GM18498 (cell line): ENCODE results near the gene CTSW.
"Not testable (repeated sequence)": the region's sequence is repeated elsewhere in the genome, so short reads cannot be mapped to it uniquely, and the experiment has no call there.

Source experiments
- ATAC-seq: cut with Tn5 transposase; IDR thresholded peaks from one replicate; pipeline ENCODE4 v1.9.1; 2021; ENCODE audit warnings: mild to moderate bottlenecking, moderate library complexity; ENCODE audit not compliant: unreplicated experiment

CTSW gene

GRCh38 chr11:65885231-65885630, 5.6 kb downstream of the CTSW start:
- ATAC-seq: no peak

GRCh38 chr11:65885808-65886536, 6.3 kb downstream of the CTSW start:
- ATAC-seq: no peak

GRCh38 chr11:65886826-65887722, 7.4 kb downstream of the CTSW start:
- ATAC-seq: no peak

GRCh38 chr11:65887723-65888162, 8.1 kb downstream of the CTSW start:
- ATAC-seq: peak; percentile 8

GRCh38 chr11:65888163-65888814, 8.7 kb downstream of the CTSW start, which contains the start of gene FIBP:
Gene FIBP, minus strand, starts transcription at chr11:65888471. Its CDS starts 53 bp downstream, at chr11:65888418.
- ATAC-seq: peak; percentile 57

- ATAC-seq: peak; percentile 52
Measured at GRCh38 chr11:65890324-65891218, 10.9 kb downstream of the CTSW start, which contains the start of gene CCDC85B. Gene CCDC85B, plus strand, starts transcription at chr11:65890673. Its CDS starts 111 bp downstream, at chr11:65890784.

GRCh38 chr11:65891219-65892136, 11.8 kb downstream of the CTSW start:
- no peak for ATAC-seq

- ATAC-seq: not testable (repeated sequence)
Measured at GRCh38 chr11:65892137-65892540, 12.5 kb downstream of the CTSW start.

GRCh38 chr11:65892661-65893317, 13.2 kb downstream of the CTSW start:
- ATAC-seq: no peak

- no peak for ATAC-seq
Measured at GRCh38 chr11:65894034-65894591, 14.5 kb downstream of the CTSW start.

- ATAC-seq: no peak
Measured at GRCh38 chr11:65895482-65895981, 15.9 kb downstream of the CTSW start.

- no peak for ATAC-seq
Measured at GRCh38 chr11:65896034-65896999, 16.7 kb downstream of the CTSW start.

GRCh38 chr11:65897020-65897471, 17.4 kb downstream of the CTSW start:
- no peak for ATAC-seq

- no peak for ATAC-seq
Measured at GRCh38 chr11:65898656-65899355, 19.2 kb downstream of the CTSW start.

- ATAC-seq: no peak
Measured at GRCh38 chr11:65899356-65900124, 19.9 kb downstream of the CTSW start.
